ENCODE results near the gene CPS1. TPM values are rescaled to one million over a fixed set of nuclear protein-coding genes. Genes with fewer than 3 reads are reported as not detected.

Gene CPS1
- polyA plus RNA-seq (ENCODE audit: insufficient read length) = 0.99 TPM

- DNase-seq (ENCODE audit: low read depth) = no peak
Observed at GRCh38 chr2:210556329-210556980, at the start of gene CPS1. Gene CPS1, plus strand, starts transcription at chr2:210556599. Its CDS starts 135 bp downstream, at chr2:210556734.

- no peak for DNase-seq (ENCODE audit: low read depth)
Observed at GRCh38 chr2:210515911-210516310, 40.5 kb upstream of the CPS1 start.

- no peak for DNase-seq (ENCODE audit: low read depth)
Observed at GRCh38 chr2:210517264-210517663, 39.1 kb upstream of the CPS1 start.

GRCh38 chr2:210519594-210519993 is 36.8 kb upstream of the CPS1 start:
- no peak for DNase-seq (ENCODE audit: low read depth)

- DNase-seq (ENCODE audit: low read depth) = no peak
Observed at GRCh38 chr2:210522399-210522798, 34.0 kb upstream of the CPS1 start.

- no peak for DNase-seq (ENCODE audit: low read depth)
Observed at GRCh38 chr2:210523650-210524289, 32.6 kb upstream of the CPS1 start.

- no peak for DNase-seq (ENCODE audit: low read depth)
Observed at GRCh38 chr2:210524533-210524932, 31.9 kb upstream of the CPS1 start.

- DNase-seq (ENCODE audit: low read depth) = no peak
Observed at GRCh38 chr2:210527286-210527685, 29.1 kb upstream of the CPS1 start.

- no peak for DNase-seq (ENCODE audit: low read depth)
Observed at GRCh38 chr2:210528716-210529115, 27.7 kb upstream of the CPS1 start.

- no peak for DNase-seq (ENCODE audit: low read depth)
Observed at GRCh38 chr2:210531050-210531449, 25.3 kb upstream of the CPS1 start.

GRCh38 chr2:210531482-210531881 is 24.9 kb upstream of the CPS1 start:
- no peak for DNase-seq (ENCODE audit: low read depth)

GRCh38 chr2:210533389-210533788 is 23.0 kb upstream of the CPS1 start:
- no peak for DNase-seq (ENCODE audit: low read depth)

- DNase-seq (ENCODE audit: low read depth) = no peak
Observed at GRCh38 chr2:210534879-210535278, 21.5 kb upstream of the CPS1 start.

GRCh38 chr2:210536973-210537650 is 19.3 kb upstream of the CPS1 start:
- no peak for DNase-seq (ENCODE audit: low read depth)

GRCh38 chr2:210539035-210539434 is 17.4 kb upstream of the CPS1 start:
- no peak for DNase-seq (ENCODE audit: low read depth)

GRCh38 chr2:210539578-210540416 is 16.6 kb upstream of the CPS1 start:
- no peak for DNase-seq (ENCODE audit: low read depth)

GRCh38 chr2:210540471-210540870 is 15.9 kb upstream of the CPS1 start:
- DNase-seq (ENCODE audit: low read depth) = no peak

GRCh38 chr2:210540900-210541289 is 15.5 kb upstream of the CPS1 start:
- DNase-seq (ENCODE audit: low read depth) = no peak

GRCh38 chr2:210541290-210541902 is 15.0 kb upstream of the CPS1 start:
- DNase-seq (ENCODE audit: low read depth) = no peak

- DNase-seq (ENCODE audit: low read depth) = no peak
Observed at GRCh38 chr2:210544007-210544590, 12.3 kb upstream of the CPS1 start.

GRCh38 chr2:210544831-210545230 is 11.6 kb upstream of the CPS1 start:
- no peak for DNase-seq (ENCODE audit: low read depth)

Measured in forelimb muscle (tissue), 1 donor.